ENCODE results near the gene IFT25.

IFT25 gene

GRCh38 chr1:53927376-53927881 lies 18.1 kb downstream of the IFT25 start:
- no peak for DNase-seq

- DNase-seq: no peak
Measured at GRCh38 chr1:53919675-53920066, 25.8 kb downstream of the IFT25 start.

- no peak for DNase-seq
Measured at GRCh38 chr1:53918343-53918742, 27.2 kb downstream of the IFT25 start.

- no peak for DNase-seq
Measured at GRCh38 chr1:53913352-53914033, 32.0 kb downstream of the IFT25 start.

- DNase-seq: no peak
Measured at GRCh38 chr1:53911442-53911841, 34.1 kb downstream of the IFT25 start.

- DNase-seq: no peak
Measured at GRCh38 chr1:53909946-53910345, 35.6 kb downstream of the IFT25 start.

GRCh38 chr1:53906121-53906520 lies 39.4 kb downstream of the IFT25 start:
- no peak for DNase-seq

- DNase-seq: no peak
Measured at GRCh38 chr1:53905509-53905908, 40.0 kb downstream of the IFT25 start.

GRCh38 chr1:53902235-53903138 lies 43.0 kb downstream of the IFT25 start:
- no peak for DNase-seq

- DNase-seq: no peak
Measured at GRCh38 chr1:53899708-53900107, 45.8 kb downstream of the IFT25 start.

- peak; percentile 86 for DNase-seq
Measured at GRCh38 chr1:53899206-53899628, 46.3 kb downstream of the IFT25 start.

GRCh38 chr1:53896635-53897229 lies 48.8 kb downstream of the IFT25 start:
- peak; percentile 87 for DNase-seq

- DNase-seq: no peak
Measured at GRCh38 chr1:53895421-53895820, 50.1 kb downstream of the IFT25 start.

- no peak for DNase-seq
Measured at GRCh38 chr1:53894644-53895043, 50.9 kb downstream of the IFT25 start.

- DNase-seq: no peak
Measured at GRCh38 chr1:53893999-53894636, 51.4 kb downstream of the IFT25 start, which contains the start of gene DIO1. TSS of gene DIO1 (plus strand) at chr1:53894187. CDS start at chr1:53894211, 24 bp downstream.

GRCh38 chr1:53892911-53893310 lies 52.6 kb downstream of the IFT25 start:
- no peak for DNase-seq

GRCh38 chr1:53891678-53892077 lies 53.8 kb downstream of the IFT25 start:
- DNase-seq: no peak

GRCh38 chr1:53891018-53891417 lies 54.5 kb downstream of the IFT25 start:
- no peak for DNase-seq

GRCh38 chr1:53890522-53890941 lies 55.0 kb downstream of the IFT25 start:
- no peak for DNase-seq

GRCh38 chr1:53889304-53890298 lies 55.9 kb downstream of the IFT25 start, which contains the start of gene YIPF1:
TSS of gene YIPF1 (minus strand) at chr1:53889797. CDS start at chr1:53888937, 860 bp downstream.
- peak; percentile 89 for DNase-seq

- DNase-seq: no peak
Measured at GRCh38 chr1:53888681-53889080, 56.8 kb downstream of the IFT25 start.

All from fibroblast of skin of abdomen (primary cell).